Central memory CD8-positive, alpha-beta T cell (primary cell): Measurements from ENCODE around the gene GMEB1.
"Not testable (repeated sequence)": the region's sequence is repeated elsewhere in the genome, so short reads cannot be mapped to it uniquely, and the experiment has no call there.

ENCODE experiments used
- ATAC-seq: fragments of 150-1000 bp; cut with Tn5 transposase; replicated peaks from 2 replicates; pipeline ENCODE4 v1.10.0; 2022; ENCODE audit warnings: mild to moderate bottlenecking, moderate FRiP score, moderate number of reproducible peaks; ENCODE audit not compliant: poor library complexity, severe bottlenecking; ENCODE audit errors: extremely low read depth
- DNase-seq, 2 donors: peaks; one replicate each; pipeline ENCODE4 v3.0.0; 2021; ENCODE audit warnings: low spot score in 2 of 2
- H3K27ac Mint-ChIP-seq: one replicate; pipeline ENCODE4 v1.8.0; 2022; ENCODE audit warnings: low read depth, mild to moderate bottlenecking, moderate library complexity, mixed read lengths
- H3K27me3 Mint-ChIP-seq: one replicate; pipeline ENCODE4 v1.8.0; 2022; ENCODE audit warnings: mixed read lengths
- H3K36me3 Mint-ChIP-seq: one replicate; pipeline ENCODE4 v1.8.0; 2022; ENCODE audit warnings: mild to moderate bottlenecking, moderate library complexity, mixed read lengths; ENCODE audit not compliant: insufficient read depth
- H3K4me1 Mint-ChIP-seq: one replicate; pipeline ENCODE4 v1.8.0; 2022; ENCODE audit warnings: mixed read lengths
- H3K4me3 Mint-ChIP-seq: one replicate; pipeline ENCODE4 v1.8.0; 2022; ENCODE audit warnings: mild to moderate bottlenecking, moderate library complexity, mixed read lengths
- H3K9me3 Mint-ChIP-seq: one replicate; pipeline ENCODE4 v1.8.0; 2022; ENCODE audit warnings: mixed read lengths

The GMEB1 gene

GRCh38 chr1:28737307-28738132 lies 68.9 kb downstream of the GMEB1 start:
- ATAC-seq = peak; percentile 7
- no peaks in the 10 kb centered on the region for H3K27me3 Mint-ChIP-seq
- peak overlapping the region; percentile 99 for H3K4me3 Mint-ChIP-seq
- DNase-seq = peak; percentile 14 to 28
- no peaks in the 10 kb centered on the region for H3K9me3 Mint-ChIP-seq
- peaks cover 33% of the 10 kb centered on the region for H3K4me1 Mint-ChIP-seq
- peaks cover 55% of the 10 kb centered on the region for H3K36me3 Mint-ChIP-seq
- H3K27ac Mint-ChIP-seq = peak overlapping the region; percentile 97

- Mint-ChIP-seq H3K4me1 (peaks cover 51% of the 10 kb centered on the region), H3K27me3 (no peaks in the 10 kb centered on the region), H3K9me3 (no peaks in the 10 kb centered on the region), H3K27ac (no peak overlapping the region), H3K36me3 (peaks cover 79% of the 10 kb centered on the region), H3K4me3 (no peak overlapping the region)
- DNase-seq (no peak), ATAC-seq (no peak)
These were observed 71.5 kb downstream of the GMEB1 start for GRCh38 chr1:28740118-28740517.

- DNase-seq = no peak
- peak overlapping the region; percentile 56 for H3K4me3 Mint-ChIP-seq
- peaks cover 56% of the 10 kb centered on the region for H3K4me1 Mint-ChIP-seq
- no peaks in the 10 kb centered on the region for H3K27me3 Mint-ChIP-seq
- ATAC-seq = no peak
- no peaks in the 10 kb centered on the region for H3K9me3 Mint-ChIP-seq
- H3K36me3 Mint-ChIP-seq = peaks cover 72% of the 10 kb centered on the region
- peak overlapping the region; percentile 25 for H3K27ac Mint-ChIP-seq
These were observed 75.6 kb downstream of the GMEB1 start for GRCh38 chr1:28744184-28744583.

GRCh38 chr1:28745653-28746173 lies 77.1 kb downstream of the GMEB1 start:
- Mint-ChIP-seq H3K27ac (peak overlapping the region; percentile 74), H3K9me3 (no peaks in the 10 kb centered on the region), H3K27me3 (no peaks in the 10 kb centered on the region), H3K4me1 (peaks cover 61% of the 10 kb centered on the region), H3K36me3 (peaks cover 68% of the 10 kb centered on the region), H3K4me3 (peak overlapping the region; percentile 57)
- ATAC-seq = no peak
- no peak for DNase-seq

GRCh38 chr1:28750330-28750729 lies 81.7 kb downstream of the GMEB1 start:
- peaks cover 47% of the 10 kb centered on the region for H3K4me1 Mint-ChIP-seq
- H3K27me3 Mint-ChIP-seq = no peaks in the 10 kb centered on the region
- no peak for DNase-seq
- no peaks in the 10 kb centered on the region for H3K9me3 Mint-ChIP-seq
- no peak for ATAC-seq
- H3K4me3 Mint-ChIP-seq = peak overlapping the region; percentile 47
- H3K36me3 Mint-ChIP-seq = peaks cover 46% of the 10 kb centered on the region
- peak overlapping the region; percentile 68 for H3K27ac Mint-ChIP-seq

GRCh38 chr1:28750771-28751294 lies 82.2 kb downstream of the GMEB1 start:
- not testable (repeated sequence) for DNase-seq, ATAC-seq, H3K9me3 Mint-ChIP-seq, H3K27me3 Mint-ChIP-seq, H3K27ac Mint-ChIP-seq
- peaks cover 44% of the 10 kb centered on the region for H3K36me3 Mint-ChIP-seq
- peaks cover 45% of the 10 kb centered on the region for H3K4me1 Mint-ChIP-seq
- peak overlapping the region; percentile 47 for H3K4me3 Mint-ChIP-seq

GRCh38 chr1:28751315-28752060 lies 82.9 kb downstream of the GMEB1 start:
- ATAC-seq = no peak
- H3K27me3 Mint-ChIP-seq = no peaks in the 10 kb centered on the region
- peak overlapping the region; percentile 14 for H3K4me3 Mint-ChIP-seq
- no peak overlapping the region for H3K27ac Mint-ChIP-seq
- no peaks in the 10 kb centered on the region for H3K9me3 Mint-ChIP-seq
- H3K36me3 Mint-ChIP-seq = peaks cover 42% of the 10 kb centered on the region
- DNase-seq = no peak
- H3K4me1 Mint-ChIP-seq = peaks cover 39% of the 10 kb centered on the region

GRCh38 chr1:28755701-28756100 lies 87.1 kb downstream of the GMEB1 start:
- no peak overlapping the region for H3K27ac Mint-ChIP-seq
- DNase-seq (no peak), ATAC-seq (no peak)
- H3K4me3 Mint-ChIP-seq = no peak overlapping the region
- H3K9me3 Mint-ChIP-seq = no peaks in the 10 kb centered on the region
- H3K4me1 Mint-ChIP-seq = peaks cover 27% of the 10 kb centered on the region
- no peaks in the 10 kb centered on the region for H3K27me3 Mint-ChIP-seq
- peaks cover 32% of the 10 kb centered on the region for H3K36me3 Mint-ChIP-seq

GRCh38 chr1:28756846-28757245 lies 88.3 kb downstream of the GMEB1 start:
- no peak for ATAC-seq
- H3K9me3 Mint-ChIP-seq = no peaks in the 10 kb centered on the region
- no peak overlapping the region for H3K27ac Mint-ChIP-seq
- H3K27me3 Mint-ChIP-seq = no peaks in the 10 kb centered on the region
- DNase-seq = no peak
- peak overlapping the region; percentile 5 for H3K4me3 Mint-ChIP-seq
- H3K4me1 Mint-ChIP-seq = peaks cover 26% of the 10 kb centered on the region
- peaks cover 30% of the 10 kb centered on the region for H3K36me3 Mint-ChIP-seq

- H3K4me3 Mint-ChIP-seq = no peak overlapping the region
- H3K9me3 Mint-ChIP-seq = no peaks in the 10 kb centered on the region
- H3K4me1 Mint-ChIP-seq = peaks cover 31% of the 10 kb centered on the region
- no peak for ATAC-seq
- peaks cover 25% of the 10 kb centered on the region for H3K36me3 Mint-ChIP-seq
- no peak overlapping the region for H3K27ac Mint-ChIP-seq
- H3K27me3 Mint-ChIP-seq = no peaks in the 10 kb centered on the region
- no peak for DNase-seq
These were observed 89.8 kb downstream of the GMEB1 start for GRCh38 chr1:28758420-28758819.

- DNase-seq = no peak
- no peaks in the 10 kb centered on the region for H3K9me3 Mint-ChIP-seq
- no peak for ATAC-seq
- H3K27ac Mint-ChIP-seq = no peak overlapping the region
- no peaks in the 10 kb centered on the region for H3K27me3 Mint-ChIP-seq
- peaks cover 28% of the 10 kb centered on the region for H3K4me1 Mint-ChIP-seq
- no peak overlapping the region for H3K4me3 Mint-ChIP-seq
- H3K36me3 Mint-ChIP-seq = peaks cover 18% of the 10 kb centered on the region
These were observed 90.7 kb downstream of the GMEB1 start for GRCh38 chr1:28759257-28759656.

- DNase-seq = no peak
- no peak overlapping the region for H3K27ac Mint-ChIP-seq
- no peaks in the 10 kb centered on the region for H3K27me3 Mint-ChIP-seq
- H3K4me1 Mint-ChIP-seq = peaks cover 38% of the 10 kb centered on the region
- peaks cover 28% of the 10 kb centered on the region for H3K36me3 Mint-ChIP-seq
- H3K4me3 Mint-ChIP-seq = no peak overlapping the region
- no peaks in the 10 kb centered on the region for H3K9me3 Mint-ChIP-seq
- ATAC-seq = no peak
These were observed 92.6 kb downstream of the GMEB1 start for GRCh38 chr1:28761189-28761588.
